Stimulated activated CD4-positive, alpha-beta T cell treated with anti-CD3 and anti-CD28 coated beads, Interleukin-1b, Interleukin-23, amount 100 ng/mL, for 1 hour (primary cell): ENCODE data around the gene NANOGP8.

Source experiments
- DNase-seq, 2 donors: peaks; one replicate each; pipeline ENCODE4 v3.0.0-alpha.2; 2020; ENCODE audit warnings: low read depth in 2 of 2

Gene NANOGP8

DNA sequence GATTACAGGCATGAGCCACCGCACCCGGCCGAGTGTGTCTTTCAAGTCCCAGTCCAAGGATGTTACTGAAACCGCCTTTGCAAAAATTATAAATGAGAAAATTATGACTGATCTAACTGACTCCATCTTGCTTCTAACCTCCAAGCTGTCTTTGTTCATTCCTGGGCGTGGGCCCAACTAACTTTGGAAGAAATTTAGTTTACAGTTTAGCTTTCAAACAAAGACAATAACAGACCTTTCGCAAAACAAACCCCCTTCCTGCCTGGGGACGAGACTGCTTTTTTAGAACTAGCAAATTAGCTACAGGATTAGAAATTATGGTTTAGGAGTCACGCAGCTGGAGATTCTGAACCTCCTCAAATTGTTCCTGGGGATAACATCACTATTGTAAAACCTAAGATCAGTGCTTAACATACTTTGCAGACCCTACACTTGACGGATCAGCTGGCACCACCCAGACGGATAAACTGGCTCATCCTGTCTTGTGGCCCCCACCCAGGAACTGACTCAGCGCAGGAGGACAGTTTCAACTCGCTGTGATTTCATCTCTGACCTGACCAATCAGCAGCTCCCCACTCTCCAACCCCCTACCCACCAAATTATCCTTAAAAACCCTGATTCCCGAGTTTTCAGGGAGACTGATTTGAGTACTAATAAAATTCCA lies 23.8 kb downstream of the NANOGP8 start:
- DNase-seq: no peak

- no peak for DNase-seq
These were observed 24.5 kb downstream of the NANOGP8 start for GRCh38 chr15:35060591-35060990.

DNA sequence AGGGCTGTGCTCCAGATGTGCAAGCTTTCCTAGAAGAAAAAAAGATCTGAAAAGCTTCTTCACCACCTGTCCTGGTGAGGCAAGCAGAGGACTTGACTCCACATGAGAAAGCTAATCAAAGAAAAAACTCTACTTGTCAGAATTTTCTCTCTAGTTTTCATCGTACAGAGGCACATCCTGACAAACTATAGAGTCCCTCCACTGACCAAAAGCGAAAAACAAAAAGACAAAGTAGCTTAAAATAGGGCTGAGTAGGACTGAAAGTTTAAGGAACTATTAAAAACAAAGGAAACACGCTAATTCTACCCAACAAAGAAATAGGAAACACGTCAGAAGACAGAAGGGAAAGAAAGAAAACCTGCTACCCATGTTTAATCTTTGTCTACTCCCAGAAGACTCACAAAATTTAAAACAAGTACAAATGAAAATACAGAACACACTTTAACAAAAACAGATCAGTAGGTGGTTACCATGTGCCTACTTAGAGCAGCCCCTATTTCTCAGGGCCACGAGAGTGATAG lies 26.5 kb downstream of the NANOGP8 start:
- no peak for DNase-seq

GRCh38 chr15:35055416-35056105 lies 29.5 kb downstream of the NANOGP8 start:
- no peak for DNase-seq

- DNase-seq: no peak
These were observed 30.7 kb downstream of the NANOGP8 start for GRCh38 chr15:35054380-35054779.

GRCh38 chr15:35047996-35048395 lies 37.1 kb downstream of the NANOGP8 start:
- DNase-seq: no peak

- DNase-seq: no peak
These were observed 37.6 kb downstream of the NANOGP8 start for GRCh38 chr15:35047528-35047927.

GRCh38 chr15:35043373-35044095 lies 41.6 kb downstream of the NANOGP8 start:
- DNase-seq: no peak

DNA sequence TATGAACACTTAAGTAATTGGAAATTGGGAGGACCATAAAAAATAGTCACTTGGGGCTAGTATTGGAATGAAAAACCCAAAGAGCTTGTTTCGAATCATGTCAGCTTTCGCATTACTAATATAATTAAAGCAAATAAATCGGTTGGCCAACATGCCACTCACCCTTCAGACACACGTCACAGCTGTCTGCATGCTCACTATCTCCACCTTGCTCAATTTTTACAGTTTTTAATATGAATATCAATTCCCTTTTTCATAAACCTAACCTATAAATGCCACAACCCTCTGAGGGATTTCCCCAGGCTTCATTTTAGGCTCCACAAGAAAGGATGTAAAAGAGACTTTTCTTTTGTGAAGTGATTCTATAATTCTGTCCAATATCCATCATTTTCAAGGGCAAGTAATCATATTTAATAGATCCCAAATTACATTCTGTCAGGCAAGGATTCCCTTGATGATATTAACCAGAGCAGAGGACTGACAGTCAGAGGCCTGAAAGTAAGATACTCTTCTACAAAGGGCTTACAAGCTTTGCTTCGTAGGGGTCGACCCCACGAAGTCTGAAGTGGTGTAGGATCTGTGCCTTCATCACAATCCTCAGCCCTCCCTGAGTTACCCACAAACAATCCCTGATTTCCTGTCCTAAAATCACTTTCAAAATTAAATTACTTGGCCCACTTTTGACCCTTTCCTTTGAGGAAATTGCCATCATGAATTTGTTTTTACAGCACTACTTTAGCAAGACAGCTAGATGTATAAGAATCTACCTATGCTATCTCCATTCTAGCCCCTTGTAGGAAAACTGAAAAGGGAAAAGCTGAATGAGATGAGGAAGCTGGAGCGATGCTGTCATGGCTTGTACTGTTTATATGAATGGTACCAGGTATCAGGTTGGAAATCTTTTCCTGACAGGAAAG lies 44.5 kb downstream of the NANOGP8 start:
- no peak for DNase-seq

DNA sequence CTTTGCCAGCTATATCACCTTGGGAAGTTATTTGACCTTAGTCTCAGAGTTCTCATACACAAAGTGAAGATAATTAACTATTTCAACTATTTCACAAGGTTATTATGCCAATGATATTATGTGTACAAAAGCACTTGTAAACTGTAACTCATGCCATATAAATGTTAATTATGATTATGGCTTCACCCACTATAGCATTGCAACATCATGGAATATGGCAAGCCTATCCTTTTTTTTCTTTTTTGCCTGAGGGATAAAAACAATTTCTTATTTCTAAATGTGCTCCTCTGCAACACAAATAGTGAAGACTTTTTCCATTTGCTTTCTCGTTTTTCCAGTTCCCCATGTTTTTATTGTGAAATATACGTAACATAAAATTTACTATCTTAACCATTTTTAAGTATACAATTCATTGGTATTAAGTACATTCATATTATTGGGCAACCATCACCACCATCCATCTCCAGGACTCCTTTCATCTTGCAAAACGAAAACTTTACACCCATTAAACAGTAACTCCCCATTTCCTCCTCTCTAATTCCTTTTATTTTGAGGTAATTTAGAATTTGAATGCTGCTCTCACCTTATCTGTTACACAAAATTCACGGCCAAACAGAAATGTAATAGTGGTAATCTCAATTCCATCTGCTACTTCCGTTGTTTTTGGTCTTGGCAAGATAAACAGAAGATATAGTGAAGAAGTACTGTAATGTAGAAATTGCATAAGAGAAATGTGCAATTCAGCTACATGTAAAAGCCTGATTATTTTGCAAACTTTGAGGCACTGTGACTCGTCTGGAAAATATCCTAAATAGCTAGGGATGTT lies 46.3 kb downstream of the NANOGP8 start:
- DNase-seq: no peak
